Upper lobe of right lung (tissue), 1 donor: Measurements from ENCODE around the gene CDK10. TPM values are rescaled to one million over a fixed set of nuclear protein-coding genes. Genes with fewer than 3 reads are reported as not detected.

Experiments
- ATAC-seq: fragments of 200-7000 bp; cut with Tn5 transposase; one replicate; pipeline ENCODE4 v1.9.1; 2020; ENCODE audit warnings: mild to moderate bottlenecking, moderate library complexity
- DNase-seq: peaks from one replicate; pipeline ENCODE4 v3.0.0-alpha.2; 2020
- H3K27ac ChIP-seq: fragments of 200-600 bp; one replicate; pipeline ENCODE4 v1.8.0; 2022
- H3K27me3 ChIP-seq: fragments of 200-600 bp; one replicate; pipeline ENCODE4 v1.8.0; 2022; ENCODE audit warnings: mild to moderate bottlenecking
- H3K36me3 ChIP-seq: fragments of 200-600 bp; one replicate; pipeline ENCODE4 v1.8.0; 2022
- H3K4me1 ChIP-seq: fragments of 200-600 bp; one replicate; pipeline ENCODE4 v1.8.0; 2022
- H3K4me3 ChIP-seq: fragments of 200-600 bp; one replicate; pipeline ENCODE4 v1.8.0; 2022; ENCODE audit warnings: mild to moderate bottlenecking
- H3K9me3 ChIP-seq: fragments of 200-600 bp; one replicate; pipeline ENCODE4 v1.8.0; 2022
- intact Hi-C: fragments of 100-400 bp; cut with DNase I; formaldehyde crosslinking; loops from one replicate; pipeline ENCODE4 v1.11.0; 2022
- long read RNA-seq: library from polyadenylated mRNA; unstranded; transcript quantifications from one replicate; pipeline ENCODE4 v2.0.0, GENCODE V29; 2021
- total RNA-seq: library from RNA; stranded (reverse); fragmentation: NEBNext Ultra II Directional; extraction: Animal tissue kit (Norgen Biotek cat#: 25700); gene quantifications from one replicate; pipeline ENCODE4 v1.2.1, GENCODE V29; 2021
- TF ChIP-seq, protein P1 (sequence below): fragments of 200-600 bp; IDR thresholded peaks from one replicate; pipeline ENCODE4 v1.8.0; 2022; ENCODE audit warnings: antibody characterized with exemption
- donor health status: DM: no; HTN: yes; CAD: no; lungs with severe emphysema.

Gene CDK10, protein sequence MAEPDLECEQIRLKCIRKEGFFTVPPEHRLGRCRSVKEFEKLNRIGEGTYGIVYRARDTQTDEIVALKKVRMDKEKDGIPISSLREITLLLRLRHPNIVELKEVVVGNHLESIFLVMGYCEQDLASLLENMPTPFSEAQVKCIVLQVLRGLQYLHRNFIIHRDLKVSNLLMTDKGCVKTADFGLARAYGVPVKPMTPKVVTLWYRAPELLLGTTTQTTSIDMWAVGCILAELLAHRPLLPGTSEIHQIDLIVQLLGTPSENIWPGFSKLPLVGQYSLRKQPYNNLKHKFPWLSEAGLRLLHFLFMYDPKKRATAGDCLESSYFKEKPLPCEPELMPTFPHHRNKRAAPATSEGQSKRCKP
- total RNA-seq: 81.5 TPM
- long read RNA-seq, transcript CDK10-202 (13 exons, 1,798 nt): major isoform, 12 of 126 reads
- long read RNA-seq, partial matches to known transcripts: 16 of 126 reads
- long read RNA-seq, other reads (novel, unspliced or antisense): 94 of 126 reads

DNA sequence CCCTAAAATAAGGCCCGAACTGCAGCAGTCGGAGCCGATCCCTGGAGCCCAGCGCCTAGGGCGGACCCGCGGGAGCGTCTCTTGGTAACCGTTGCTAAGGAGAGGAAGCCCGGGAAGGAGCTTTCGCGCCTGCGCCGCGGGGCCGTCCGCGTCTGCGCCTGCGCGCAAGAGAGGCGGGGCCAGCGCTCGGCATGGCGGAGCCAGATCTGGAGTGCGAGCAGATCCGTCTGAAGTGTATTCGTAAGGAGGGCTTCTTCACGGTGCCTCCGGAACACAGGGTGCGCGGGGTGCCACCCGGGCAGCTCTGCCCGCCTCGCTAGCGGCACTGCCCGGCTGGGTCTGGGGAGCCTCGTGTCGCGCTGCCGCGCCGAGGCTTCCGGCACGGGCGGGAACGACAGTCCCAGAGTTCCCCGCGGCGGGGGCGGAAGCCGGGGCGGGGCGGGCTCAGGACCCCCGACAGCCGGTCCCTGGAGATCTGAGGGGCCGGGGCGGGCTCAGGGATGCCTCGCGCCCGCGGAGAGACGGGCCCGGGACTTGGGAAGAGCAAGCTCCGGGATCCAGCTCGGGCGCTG, at the start of gene CDK10:
Gene CDK10 (plus strand): TSS at position 170 of the 572 bp plus-strand sequence. CDS start 22 bp downstream, at position 192.
- Histone ChIP-seq H3K4me1 (peaks cover 7% of the 10 kb centered on the region), H3K4me3 (peak within 1 kb of the TSS; percentile 73), H3K36me3 (peaks cover 12% of the 10 kb centered on the region), H3K27me3 (no peaks in the 10 kb centered on the region), H3K9me3 (no peaks in the 10 kb centered on the region), H3K27ac (peak within 1 kb of the TSS; percentile 83)
- DNase-seq: peak; percentile 91
- TF ChIP-seq, protein P1, sequence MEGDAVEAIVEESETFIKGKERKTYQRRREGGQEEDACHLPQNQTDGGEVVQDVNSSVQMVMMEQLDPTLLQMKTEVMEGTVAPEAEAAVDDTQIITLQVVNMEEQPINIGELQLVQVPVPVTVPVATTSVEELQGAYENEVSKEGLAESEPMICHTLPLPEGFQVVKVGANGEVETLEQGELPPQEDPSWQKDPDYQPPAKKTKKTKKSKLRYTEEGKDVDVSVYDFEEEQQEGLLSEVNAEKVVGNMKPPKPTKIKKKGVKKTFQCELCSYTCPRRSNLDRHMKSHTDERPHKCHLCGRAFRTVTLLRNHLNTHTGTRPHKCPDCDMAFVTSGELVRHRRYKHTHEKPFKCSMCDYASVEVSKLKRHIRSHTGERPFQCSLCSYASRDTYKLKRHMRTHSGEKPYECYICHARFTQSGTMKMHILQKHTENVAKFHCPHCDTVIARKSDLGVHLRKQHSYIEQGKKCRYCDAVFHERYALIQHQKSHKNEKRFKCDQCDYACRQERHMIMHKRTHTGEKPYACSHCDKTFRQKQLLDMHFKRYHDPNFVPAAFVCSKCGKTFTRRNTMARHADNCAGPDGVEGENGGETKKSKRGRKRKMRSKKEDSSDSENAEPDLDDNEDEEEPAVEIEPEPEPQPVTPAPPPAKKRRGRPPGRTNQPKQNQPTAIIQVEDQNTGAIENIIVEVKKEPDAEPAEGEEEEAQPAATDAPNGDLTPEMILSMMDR: no peak
- peak; percentile 93 for ATAC-seq
- intact Hi-C loops: no loop called here

DNA sequence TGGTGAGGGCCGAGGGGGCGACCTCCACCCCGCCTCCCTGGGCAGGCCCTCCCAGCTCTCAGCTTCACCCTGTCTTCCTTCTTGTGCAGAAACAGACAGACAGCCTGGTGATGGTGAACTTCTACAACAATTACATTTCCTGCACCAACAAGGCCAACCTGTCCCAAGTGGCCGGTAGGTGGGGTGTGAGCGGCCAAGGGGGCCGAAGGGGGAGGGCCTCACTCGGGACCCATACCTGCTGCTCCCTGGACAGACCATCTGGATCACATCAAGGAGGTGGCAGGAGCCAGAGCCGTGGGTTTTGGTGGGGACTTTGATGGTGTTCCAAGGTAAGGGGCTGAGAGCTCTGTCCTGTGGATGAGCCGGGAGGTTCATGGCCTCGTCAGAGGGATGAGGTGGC, 49.1 kb upstream of the CDK10 start:
- intact Hi-C loops: no loop called here
- Histone ChIP-seq H3K4me1 (peaks cover 6% of the 10 kb centered on the region), H3K4me3 (no peak overlapping the region), H3K36me3 (no peaks in the 10 kb centered on the region), H3K27ac (no peak overlapping the region), H3K27me3 (no peaks in the 10 kb centered on the region), H3K9me3 (no peaks in the 10 kb centered on the region)
- no peak for DNase-seq
- ATAC-seq: no peak
- TF ChIP-seq, protein P1: no peak

DNA sequence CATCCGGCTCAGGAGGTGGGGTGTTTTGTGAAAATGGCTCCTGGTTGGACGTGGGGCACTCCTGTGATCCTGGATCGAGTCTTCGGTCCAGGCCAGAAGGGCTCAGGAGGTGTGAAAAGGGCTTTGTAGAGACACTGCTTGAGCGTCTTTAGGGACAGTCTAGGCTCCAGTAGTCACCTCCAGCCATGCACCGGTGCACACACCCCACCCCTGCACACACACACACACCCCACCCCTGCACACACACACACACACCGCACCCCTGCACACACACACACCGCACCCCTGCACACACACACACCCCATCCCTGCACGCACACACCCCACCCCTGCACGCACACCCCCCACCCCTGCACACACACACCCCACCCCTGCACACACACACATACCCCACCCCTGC, 48.0 kb upstream of the CDK10 start:
- no peaks in the 10 kb centered on the region for H3K27me3 ChIP-seq
- no peak overlapping the region for H3K27ac ChIP-seq
- no peaks in the 10 kb centered on the region for H3K36me3 ChIP-seq
- no peaks in the 10 kb centered on the region for H3K9me3 ChIP-seq
- H3K4me3 ChIP-seq: no peak overlapping the region
- TF ChIP-seq, protein P1: no peak
- intact Hi-C loops: no loop called here
- DNase-seq (no peak), ATAC-seq (no peak)
- peaks cover 6% of the 10 kb centered on the region for H3K4me1 ChIP-seq

GRCh38 chr16:89639385-89639784, 47.1 kb upstream of the CDK10 start:
- ATAC-seq: peak; percentile 3

DNA sequence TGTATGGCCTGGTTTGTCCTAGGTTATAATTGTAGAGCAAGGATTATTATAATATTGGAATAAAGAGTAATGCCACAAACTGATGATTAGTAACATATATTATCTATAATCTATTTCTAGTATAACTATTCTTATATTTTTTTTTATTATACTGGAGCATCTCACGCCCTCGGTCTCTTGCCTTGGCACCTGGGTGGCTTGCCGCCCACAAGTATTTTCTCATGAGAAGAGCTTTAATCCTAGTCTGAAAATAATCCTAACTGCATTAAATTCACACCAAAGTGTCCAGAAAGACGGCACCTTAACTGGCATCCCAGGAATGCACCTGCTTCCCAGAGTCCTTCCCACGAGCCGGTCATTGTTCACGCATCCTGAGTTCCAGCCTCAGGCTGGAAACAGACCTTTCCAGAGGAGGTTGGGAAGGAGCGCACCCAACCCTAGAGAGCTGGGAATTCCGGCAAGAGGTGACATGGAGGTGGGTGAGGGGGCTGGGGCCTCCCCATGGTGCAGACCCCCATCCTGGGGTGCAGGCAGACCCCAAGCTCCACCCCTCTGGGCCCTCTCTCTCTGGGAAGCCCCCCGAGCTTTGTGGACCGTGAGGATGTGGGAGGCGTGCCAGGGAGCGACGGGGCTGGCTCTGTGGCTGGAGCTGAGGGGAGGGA, 44.9 kb upstream of the CDK10 start:
- DNase-seq (no peak), ATAC-seq (no peak)
- TF ChIP-seq, protein P1: no peak
- Histone ChIP-seq H3K4me3 (peak overlapping the region; percentile 44), H3K27me3 (no peaks in the 10 kb centered on the region), H3K4me1 (peaks cover 6% of the 10 kb centered on the region), H3K9me3 (no peaks in the 10 kb centered on the region), H3K27ac (no peak overlapping the region), H3K36me3 (peaks cover 19% of the 10 kb centered on the region)
- intact Hi-C loops: no loop called here

More at GRCh38 chr16:89639385-89639784, 47.1 kb upstream of the CDK10 start:
- TF ChIP-seq, protein P1: no peak
- DNase-seq: no peak
- peaks cover 6% of the 10 kb centered on the region for H3K4me1 ChIP-seq
- H3K36me3 ChIP-seq: no peaks in the 10 kb centered on the region
- no peaks in the 10 kb centered on the region for H3K9me3 ChIP-seq
- no peak overlapping the region for H3K27ac ChIP-seq
- H3K27me3 ChIP-seq: no peaks in the 10 kb centered on the region
- intact Hi-C loops: no loop called here
- no peak overlapping the region for H3K4me3 ChIP-seq
